Transverse colon (tissue), 4 donors: ENCODE data around the gene OTUD3. TPM values are rescaled to one million over a fixed set of nuclear protein-coding genes. Genes with fewer than 3 reads are reported as not detected.

Experiments used
- DNase-seq: peaks from one replicate; pipeline ENCODE4 v3.0.0-alpha.2; 2019
- H3K27ac ChIP-seq, 4 donors: fragments of 200-600 bp; sonication (generic); 2 replicates each; pipeline ENCODE4 v1.5.1; 2016 to 2018; ENCODE audit warnings: inconsistent platforms in 4 of 4
- H3K27me3 ChIP-seq: fragments of 200-600 bp; sonication (generic); 2 replicates; pipeline ENCODE4 v1.5.1; 2017; ENCODE audit warnings: inconsistent platforms
- H3K36me3 ChIP-seq, 4 donors: fragments of 200-600 bp; sonication (generic); 2 replicates each; pipeline ENCODE4 v1.5.1; 2017 to 2019; ENCODE audit warnings: inconsistent platforms in 4 of 4
- H3K4me1 ChIP-seq, 4 donors: fragments of 200-600 bp; sonication (generic); 2 replicates each; pipeline ENCODE4 v1.5.1; 2017 to 2020; ENCODE audit warnings: inconsistent platforms in 4 of 4
- H3K4me3 ChIP-seq, 4 donors: fragments of 200-600 bp; sonication (generic); 1 replicate in 1 of 4; 2 replicates in 3 of 4; pipeline versions ENCODE4 v1.5.1 to v1.6.1; 2017 to 2019; ENCODE audit warnings: inconsistent platforms in 4 of 4
- H3K9me3 ChIP-seq, 2 donors: fragments of 200-600 bp; sonication (generic); 2 replicates each; pipeline ENCODE4 v1.5.1; 2017 to 2019; ENCODE audit warnings: inconsistent platforms in 2 of 2
- EP300 ChIP-seq: sonication (generic); formaldehyde crosslinking; IDR thresholded peaks from one replicate; pipeline ENCODE4 v1.6.1; 2017; ENCODE audit warnings: antibody characterized with exemption, low read depth
- POLR2A ChIP-seq: fragments of 450-650 bp; IDR thresholded peaks from one replicate; pipeline ENCODE4 v1.6.1; 2016; ENCODE audit warnings: antibody characterized with exemption, mild to moderate bottlenecking, moderate library complexity
- POLR2AphosphoS5 ChIP-seq, 3 donors: sonication (generic); formaldehyde crosslinking; IDR thresholded peaks; one replicate each; pipeline ENCODE4 v1.6.1; 2016; ENCODE audit warnings: antibody characterized with exemption in 3 of 3
- WGBS, 2 donors: methylation state at CpG; one replicate each; pipeline ENCODE4 v1.1.5; 2018; ENCODE audit warnings: low coverage in 1 of 2; 5-methylcytosine and 5-hydroxymethylcytosine counted together
- in situ Hi-C, 4 donors: fragments of 200-750 bp; cut with MboI; loops; one replicate each; pipeline versions ENCODE4 v1.15.0 to v1.15.1; 2017; ENCODE audit warnings: low sequenced_read_pairs in 3 of 4, low pct_ligation_motif_present in 1 of 4, low pct_unique_long_range_greater_than_20kb in 1 of 4
- intact Hi-C: fragments of 100-400 bp; cut with DNase I; formaldehyde crosslinking; loops from one replicate; pipeline ENCODE4 v1.15.1; 2023; ENCODE audit warnings: low total_unique reads
- total RNA-seq, 4 donors: library from RNA; depleted of rRNA; stranded (reverse); fragments of >200 nt; gene quantifications; one replicate each; pipeline ENCODE4 v1.1.0, GENCODE V29; 2016
- TF ChIP-seq, protein P1 (sequence below), 5 experiments: fragments of 200-600 bp in 3 of 5; fragments of 450-650 bp in 2 of 5; sonication (generic) in 3 of 5; IDR thresholded peaks; 1 replicate in 2 of 5; 2 replicates in 3 of 5; pipeline ENCODE4 v1.5.1; 2016 to 2017; ENCODE audit warnings: antibody characterized with exemption in 5 of 5, inconsistent platforms in 3 of 5, mild to moderate bottlenecking in 2 of 5, moderate library complexity in 1 of 5

Gene OTUD3
- total RNA-seq, 4 donors from 2014 or later = 5.9 to 10.8 (median 9.9) TPM

DNA sequence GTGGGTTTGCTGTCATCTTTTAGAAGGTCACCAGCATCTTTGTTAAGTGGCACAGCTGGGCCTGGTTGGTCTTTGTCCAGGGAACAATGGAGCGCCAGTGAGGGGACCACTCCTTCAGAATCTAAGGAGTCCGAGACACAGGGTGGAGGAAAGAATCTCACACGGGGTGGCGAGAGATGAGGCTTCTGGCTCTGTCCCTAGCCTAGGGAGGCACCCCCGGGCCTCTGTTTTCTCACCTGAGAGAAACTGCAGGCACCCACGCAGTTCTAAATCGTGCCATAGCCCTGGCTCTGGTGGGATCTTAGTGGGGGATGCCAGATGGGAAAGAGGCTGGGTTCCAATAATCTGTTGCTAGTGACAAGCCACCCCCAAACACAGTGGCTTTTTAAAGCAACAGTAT is 52.1 kb downstream of the OTUD3 start:
- Histone ChIP-seq H3K9me3 (peaks cover 0 to 13% of the 10 kb centered on the region in 2 donors), H3K27me3 (no peaks in the 10 kb centered on the region), H3K4me3 (no peak overlapping the region), H3K27ac (no peak overlapping the region), H3K36me3 (no peaks in the 10 kb centered on the region), H3K4me1 (no peaks in the 10 kb centered on the region)
- WGBS, 2 donors = 83 to 92% methylated on average over 5 to 7 of the region's 7 CpGs
- DNase-seq = no peak
- no peak for TF ChIP-seq POLR2A
- TF ChIP-seq EP300 = no peak
- TF ChIP-seq POLR2AphosphoS5 (IDR thresholded peaks at IDR 0.05) = no peak
- TF ChIP-seq, protein P1, sequence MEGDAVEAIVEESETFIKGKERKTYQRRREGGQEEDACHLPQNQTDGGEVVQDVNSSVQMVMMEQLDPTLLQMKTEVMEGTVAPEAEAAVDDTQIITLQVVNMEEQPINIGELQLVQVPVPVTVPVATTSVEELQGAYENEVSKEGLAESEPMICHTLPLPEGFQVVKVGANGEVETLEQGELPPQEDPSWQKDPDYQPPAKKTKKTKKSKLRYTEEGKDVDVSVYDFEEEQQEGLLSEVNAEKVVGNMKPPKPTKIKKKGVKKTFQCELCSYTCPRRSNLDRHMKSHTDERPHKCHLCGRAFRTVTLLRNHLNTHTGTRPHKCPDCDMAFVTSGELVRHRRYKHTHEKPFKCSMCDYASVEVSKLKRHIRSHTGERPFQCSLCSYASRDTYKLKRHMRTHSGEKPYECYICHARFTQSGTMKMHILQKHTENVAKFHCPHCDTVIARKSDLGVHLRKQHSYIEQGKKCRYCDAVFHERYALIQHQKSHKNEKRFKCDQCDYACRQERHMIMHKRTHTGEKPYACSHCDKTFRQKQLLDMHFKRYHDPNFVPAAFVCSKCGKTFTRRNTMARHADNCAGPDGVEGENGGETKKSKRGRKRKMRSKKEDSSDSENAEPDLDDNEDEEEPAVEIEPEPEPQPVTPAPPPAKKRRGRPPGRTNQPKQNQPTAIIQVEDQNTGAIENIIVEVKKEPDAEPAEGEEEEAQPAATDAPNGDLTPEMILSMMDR (IDR thresholded peaks at IDR 0.05) = no peak
- intact Hi-C loops (no loop called here), in situ Hi-C loops (no loop called here)

DNA sequence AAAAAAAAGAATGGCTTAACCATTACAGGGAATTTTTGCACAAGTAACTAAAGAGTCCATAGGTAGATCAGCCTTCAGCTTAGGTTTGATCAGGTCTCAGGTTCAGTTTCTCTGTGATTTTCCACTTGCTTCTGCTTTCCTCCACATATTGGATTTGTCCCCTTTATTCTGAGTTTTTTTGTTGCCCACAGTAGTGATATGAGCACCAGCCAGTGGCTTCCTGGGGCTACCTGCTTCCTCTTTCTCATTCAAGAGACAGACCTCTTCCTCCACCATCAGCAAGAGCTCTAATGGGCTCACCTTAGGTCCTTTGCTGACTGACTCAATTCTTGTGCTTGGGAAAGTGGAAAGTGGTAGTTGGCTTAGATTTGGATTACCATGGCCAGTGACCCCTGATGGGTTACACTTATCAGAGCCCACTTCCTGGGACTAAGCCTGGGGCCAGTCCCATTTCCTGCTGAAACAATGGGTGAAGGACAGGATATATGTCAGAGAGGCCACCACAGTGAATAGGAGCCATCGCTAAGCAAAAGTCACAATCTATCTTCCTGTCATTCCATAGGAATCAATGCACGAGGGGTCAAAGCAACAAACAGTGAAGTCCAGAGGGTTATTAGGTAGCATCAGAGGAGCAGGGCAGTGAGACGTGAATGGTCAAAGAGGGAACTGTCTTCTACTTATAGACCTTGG is 54.0 kb downstream of the OTUD3 start:
- in situ Hi-C loops = no loop called here
- intact Hi-C loops = no loop called here
- no peak overlapping the region for H3K4me3 ChIP-seq
- H3K27me3 ChIP-seq = no peaks in the 10 kb centered on the region
- H3K27ac ChIP-seq = no peak overlapping the region
- peaks cover 0 to 13% of the 10 kb centered on the region in 2 donors for H3K9me3 ChIP-seq
- no peak for DNase-seq
- no peak for TF ChIP-seq POLR2A
- no peak for TF ChIP-seq POLR2AphosphoS5 (IDR thresholded peaks at IDR 0.05)
- TF ChIP-seq, protein P1 (IDR thresholded peaks at IDR 0.05) = no peak
- TF ChIP-seq EP300 = no peak
- H3K4me1 ChIP-seq = no peaks in the 10 kb centered on the region
- 70 to 78% methylated on average over 2 to 3 of the region's 3 CpGs for WGBS, 2 donors
- H3K36me3 ChIP-seq = no peaks in the 10 kb centered on the region

DNA sequence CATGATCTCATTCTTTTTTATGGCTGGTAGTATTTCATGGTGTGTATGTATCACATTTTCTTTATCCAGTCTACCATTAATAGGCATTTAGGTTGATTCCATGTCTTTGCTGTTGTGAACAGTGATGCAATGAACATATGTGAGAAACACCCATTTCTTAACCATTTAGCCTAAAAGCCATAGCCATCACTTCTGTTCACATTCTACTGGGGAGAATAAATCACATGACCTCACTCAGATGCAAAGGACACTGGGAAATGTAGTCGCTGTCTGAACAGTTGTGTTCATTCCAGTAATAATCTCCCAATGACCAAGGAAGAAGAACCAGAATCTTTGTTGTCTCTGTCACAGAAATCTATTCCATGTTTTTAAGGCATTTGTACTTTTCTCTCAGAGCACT is 56.3 kb downstream of the OTUD3 start:
- Histone ChIP-seq H3K27me3 (no peaks in the 10 kb centered on the region), H3K27ac (no peak overlapping the region), H3K4me3 (no peak overlapping the region), H3K36me3 (no peaks in the 10 kb centered on the region), H3K4me1 (no peaks in the 10 kb centered on the region), H3K9me3 (no peaks in the 10 kb centered on the region)
- DNase-seq = no peak
- TF ChIP-seq EP300 (no peak), POLR2AphosphoS5 (IDR thresholded peaks at IDR 0.05) (no peak)
- 71 to 90% methylated on average over 1 of the region's 1 CpG for WGBS, 2 donors
- intact Hi-C loops (no loop called here), in situ Hi-C loops (no loop called here)

DNA sequence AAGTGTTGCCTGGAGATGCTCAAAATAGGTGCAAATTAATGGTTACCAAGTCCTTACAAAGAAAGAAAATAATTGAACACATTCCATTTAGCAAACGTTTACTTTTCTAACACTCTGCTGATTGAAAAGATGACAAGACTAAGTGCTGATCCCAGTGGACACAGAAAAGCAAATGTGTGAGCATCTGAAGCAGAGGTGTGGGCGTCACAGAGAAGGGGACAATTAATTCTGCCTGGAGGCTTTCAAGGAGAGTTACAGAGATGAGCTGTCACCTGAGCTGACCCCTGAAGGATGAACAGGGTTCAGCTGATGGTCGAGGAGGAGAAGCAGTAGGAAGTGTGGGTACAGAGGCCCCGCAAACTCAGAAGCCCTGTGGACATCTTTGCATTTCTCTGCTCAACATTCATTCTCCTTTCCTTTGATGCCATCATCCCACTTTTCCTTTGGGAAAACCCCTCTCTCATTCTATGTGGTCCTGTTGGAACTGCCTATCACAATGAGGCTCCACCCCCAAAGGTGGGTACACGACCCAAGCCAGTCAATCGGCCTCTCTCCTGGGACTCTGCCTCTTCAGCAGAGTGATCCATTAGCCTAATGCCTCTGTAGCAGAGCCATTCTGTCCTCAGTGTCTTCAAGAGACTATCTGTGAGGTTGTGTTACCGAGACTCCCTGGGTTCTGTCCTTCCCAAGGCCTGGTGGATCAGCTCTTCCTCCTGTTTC is 58.5 kb downstream of the OTUD3 start:
- no peak for DNase-seq
- WGBS, 2 donors = 47 to 70% methylated on average over 4 to 7 of the region's 7 CpGs
- H3K27me3 ChIP-seq = no peaks in the 10 kb centered on the region
- TF ChIP-seq EP300 (no peak), POLR2AphosphoS5 (IDR thresholded peaks at IDR 0.05) (no peak), POLR2A (no peak)
- TF ChIP-seq, protein P1 (IDR thresholded peaks at IDR 0.05) = no peak
- H3K27ac ChIP-seq = no peak overlapping the region
- intact Hi-C loops (no loop called here), in situ Hi-C loops (no loop called here)
- H3K4me3 ChIP-seq = no peak overlapping the region
- no peaks in the 10 kb centered on the region for H3K9me3 ChIP-seq
- no peaks in the 10 kb centered on the region for H3K36me3 ChIP-seq
- H3K4me1 ChIP-seq = no peaks in the 10 kb centered on the region
